Measurements from ENCODE around the gene CCL7. TPM values are rescaled to one million over a fixed set of nuclear protein-coding genes. Genes with fewer than 3 reads are reported as not detected.
A peak's percentile ranks its signal among the peaks of the same experiment; 100 is the strongest.

The CCL7 gene
- total and polyA plus RNA-seq, 2 of the 4 experiments (the other 2 are of a cell fraction): 0.18 to 0.58 TPM

- Histone ChIP-seq H3K27me3 (ENCODE audit: control insufficient read depth, insufficient read depth, low read length) (no peaks in the 10 kb centered on the region), H2AK5ac (ENCODE audit: low read depth, low read length) (no peak overlapping the region), H2AFZ (replicated peaks; ENCODE audit: low read length, poor library complexity) (no peak overlapping the region), H3K23ac (ENCODE audit: low read depth, low read length) (no peak overlapping the region; the same call in 1 of the 2 replicates), H3K4ac (ENCODE audit: low read depth, low read length) (peak overlapping the region; percentile 68), H3K4me1 (ENCODE audit: control insufficient read depth, insufficient read depth, low read length) (peaks cover 21% of the 10 kb centered on the region), H3K9me1 (ENCODE audit: insufficient read depth, low read length) (peaks cover 14% of the 10 kb centered on the region), H4K20me1 (ENCODE audit: insufficient read depth, low read length) (no peaks in the 10 kb centered on the region), H2BK20ac (ENCODE audit: low read depth, low read length) (peak overlapping the region; percentile 67), H3K14ac (replicated peaks; ENCODE audit: low read depth, low read length) (peak overlapping the region; percentile 30; the same call in 1 of the 2 replicates), H4K5ac (ENCODE audit: low read depth, low read length) (peak overlapping the region; percentile 22; the same call in 1 of the 2 replicates), H4K8ac (ENCODE audit: low read depth in 2 of 2, low read length in 2 of 2) (peak overlapping the region in 1 of 2 experiments; percentile 77), H2BK5ac (ENCODE audit: low read depth, low read length, poor library complexity, severe bottlenecking) (peak overlapping the region; percentile 96), H2BK15ac (ENCODE audit: low read depth, low read length) (no peak overlapping the region; the same call in 2 of the 3 replicates), H3K56ac (ENCODE audit: extremely low read depth, insufficient read depth, low read length) (peak overlapping the region; percentile 59), H4K91ac (ENCODE audit: insufficient read depth, low read depth, low read length) (peak overlapping the region; percentile 45; the same call in 1 of the 2 replicates), H3K79me1 (ENCODE audit: low read depth in 1 of 2, low read length in 2 of 2) (no peaks in the 10 kb centered on the region), H3K9me3 (ENCODE audit: control insufficient read depth, insufficient read depth, low read length) (no peaks in the 10 kb centered on the region), H2BK120ac (ENCODE audit: low read depth, low read length) (peak overlapping the region; percentile 89), H3K4me2 (ENCODE audit: low read depth, low read length) (peak overlapping the region; percentile 49; the same call in 1 of the 2 replicates), H3K27ac (ENCODE audit: insufficient read depth, low read length) (peak overlapping the region; percentile 65; the same call in 1 of the 2 replicates), H2AK9ac (replicated peaks; ENCODE audit: low read depth, low read length, poor library complexity) (no peak overlapping the region), H3K9ac (ENCODE audit: low read depth, low read length) (no peak overlapping the region), H3K4me3 (ENCODE audit: insufficient read depth, low read depth, low read length) (no peak overlapping the region), H3K36me3 (ENCODE audit: control insufficient read depth, insufficient read depth, low read length) (no peaks in the 10 kb centered on the region), H3K18ac (ENCODE audit: low read depth, low read length) (peak overlapping the region; percentile 65; the same call in 1 of the 2 replicates)
- in situ Hi-C loops (cut with MboI; ENCODE audit: low sequenced_read_pairs) (no loop called here), dilution Hi-C loops (cut with HindIII; ENCODE audit: low sequenced_read_pairs, unreplicated experiment) (no loop called here), intact Hi-C loops (cut with micrococcal nuclease) (loop anchor here (1.0 kb wide), 1 partner anchor 45 kb away; the partner anchor contains the start of gene CCL2)
- POLR2A ChIA-PET (ENCODE audit: unreplicated experiment): no interaction called here
- CTCF ChIA-PET: interaction anchor here (1.0 to 2.4 kb wide), 5 partner anchors 24 to 99 kb away, joined by 3 to 9 read pairs (median 4); no protein-coding TSS in a partner anchor
- peak; percentile 84 for DNase-seq
- ATAC-seq (ENCODE audit: low read depth): peak; percentile 79
- no TSS peak for BruUV-seq (replicated peaks)
- TF ChIP-seq POLR2A (IDR thresholded peaks at IDR 0.05; ENCODE audit: low read depth, low read length) (no peak), CEBPB (IDR thresholded peaks at IDR 0.05; ENCODE audit: low read depth, low read length) (peak; percentile 6; the same call in 1 of the 2 replicates), MAFK (IDR thresholded peaks at IDR 0.05; ENCODE audit: low read depth, low read length) (peak; percentile 57; the same call in 1 of the 2 replicates), USF2 (IDR thresholded peaks at IDR 0.05; ENCODE audit: low read depth, low read length) (peak; percentile 8; the same call in 1 of the 2 replicates), FOS (IDR thresholded peaks at IDR 0.05; ENCODE audit: low read depth, low read length) (peak; percentile 10; the same call in 1 of the 2 replicates), CHD1 (IDR thresholded peaks at IDR 0.05; ENCODE audit: low read depth, low read length) (no peak)
- 92% methylated on average over 2 of the region's 3 CpGs; no CpG with 5 or more reads in 1 of the 2 experiments for WGBS, 2 experiments (ENCODE audit: extremely low coverage in 2 of 2, insufficient read length in 1 of 2)
These were observed 30.0 kb downstream of the CCL7 start for GRCh38 chr17:34299956-34300577.
